Kidney (tissue), 14 donors: ENCODE results near the gene CHAT. TPM values are rescaled to one million over a fixed set of nuclear protein-coding genes. Genes with fewer than 3 reads are reported as not detected.

Experiments used
- DNase-seq, 5 donors: peaks; one replicate each; pipeline ENCODE4 v3.0.0-alpha.2; 2013 to 2020
- FAIRE-seq: peaks from 2 replicates; lab custom pipeline; 2012; peaks lifted over from hg19 to GRCh38; lab: Jason Lieb, UNC
- H3K27ac ChIP-seq, 2 donors: one replicate each; pipeline ENCODE4 v1.7.0; 2013; ENCODE audit warnings: low read depth in 2 of 2, low read length in 2 of 2, inconsistent platforms in 1 of 2
- H3K27me3 ChIP-seq: one replicate; pipeline ENCODE4 v1.7.1; 2013; ENCODE audit warnings: low read length, inconsistent platforms; ENCODE audit not compliant: control insufficient read depth, insufficient read depth
- H3K36me3 ChIP-seq, 3 donors: one replicate each; pipeline versions ENCODE4 v1.7.0 to v1.7.1; 2013; ENCODE audit warnings: low read length in 3 of 3, control low read depth in 1 of 3, inconsistent platforms in 1 of 3; ENCODE audit not compliant: insufficient read depth in 3 of 3, control insufficient read depth in 2 of 3
- H3K4me1 ChIP-seq, 3 donors: one replicate each; pipeline versions ENCODE4 v1.7.0 to v1.7.1; 2013; ENCODE audit warnings: low read length in 3 of 3, inconsistent platforms in 1 of 3, low read depth in 1 of 3; ENCODE audit not compliant: control insufficient read depth in 2 of 3, insufficient read depth in 2 of 3
- H3K4me3 ChIP-seq, 3 donors: one replicate each; pipeline versions ENCODE4 v1.7.0 to v1.8.1; 2013; ENCODE audit warnings: low read length in 3 of 3, control low read depth in 1 of 3, inconsistent platforms in 1 of 3
- H3K9ac ChIP-seq, 3 donors: one replicate each; pipeline versions ENCODE4 v1.7.0 to v1.7.1; 2013; ENCODE audit warnings: low read length in 3 of 3, control low read depth in 1 of 3, inconsistent platforms in 1 of 3
- H3K9me3 ChIP-seq, 3 donors: one replicate each; pipeline versions ENCODE4 v1.7.0 to v1.7.1; 2013; ENCODE audit warnings: low read length in 3 of 3, control low read depth in 1 of 3, inconsistent platforms in 1 of 3; ENCODE audit not compliant: control insufficient read depth in 2 of 3, insufficient read depth in 1 of 3
- CTCF ChIP-seq: IDR thresholded peaks from 3 replicates; pipeline ENCODE4 v1.5.1; 2012; ENCODE audit warnings: mild to moderate bottlenecking, moderate library complexity, borderline replicate concordance; ENCODE audit not compliant: insufficient read depth; ENCODE audit errors: extremely low read depth
- intact Hi-C: fragments of 100-400 bp; cut with DNase I; formaldehyde crosslinking; loops from one replicate; pipeline ENCODE4 v1.11.1; 2022
- polyA plus RNA-seq: library from polyadenylated mRNA; stranded (reverse); fragments of 350-450 nt; fragmentation: Illumina TruSeq; extraction: RNeasy Lipid Tissue Mini Kit (QIAGEN cat#74804); gene quantifications from one replicate; pipeline ENCODE4 v1.2.3, GENCODE V29; 2014; ENCODE audit warnings: low read depth, low replicate concordance; ENCODE audit not compliant: insufficient read depth
- total RNA-seq: library from RNA; stranded (reverse); fragmentation: NEBNext Ultra II Directional; extraction: Animal tissue kit (Norgen Biotek cat#: 25700); gene quantifications from one replicate; pipeline ENCODE4 v1.2.1, GENCODE V29; 2021
- donor health status: control.
- donor health status: control.
- donor health status: control.
- donor health status: control.
- donor health status: control.
- donor health status: DM: yes; HTN: yes; CAD: no.
- donor health status: Normal renal cell carcinoma (clear cell type).

The CHAT gene
- total and polyA plus RNA-seq, 2 donors from 2014 or later: not detected

GRCh38 chr10:49575489-49576072 lies 38.3 kb upstream of the CHAT start:
- H3K9ac ChIP-seq: no peak overlapping the region
- H3K4me3 ChIP-seq: no peak overlapping the region
- no peak for FAIRE-seq
- H3K27ac ChIP-seq: no peak overlapping the region
- H3K9me3 ChIP-seq: no peaks in the 10 kb centered on the region
- no peak for DNase-seq
- no peaks in the 10 kb centered on the region for H3K27me3 ChIP-seq
- TF ChIP-seq CTCF: no peak
- H3K4me1 ChIP-seq: no peaks in the 10 kb centered on the region
- intact Hi-C loops: no loop called here
- H3K36me3 ChIP-seq: no peaks in the 10 kb centered on the region

GRCh38 chr10:49577182-49577925 lies 36.5 kb upstream of the CHAT start:
- H3K4me1 ChIP-seq: no peaks in the 10 kb centered on the region
- no peak overlapping the region for H3K4me3 ChIP-seq
- FAIRE-seq (no peak), DNase-seq (no peak)
- H3K9ac ChIP-seq: no peak overlapping the region
- TF ChIP-seq CTCF: no peak
- H3K27ac ChIP-seq: no peak overlapping the region
- intact Hi-C loops: no loop called here
- no peaks in the 10 kb centered on the region for H3K36me3 ChIP-seq
- H3K9me3 ChIP-seq: no peaks in the 10 kb centered on the region
- no peaks in the 10 kb centered on the region for H3K27me3 ChIP-seq

GRCh38 chr10:49578392-49578791 lies 35.4 kb upstream of the CHAT start:
- no peak for TF ChIP-seq CTCF
- H3K4me1 ChIP-seq: no peaks in the 10 kb centered on the region
- H3K9me3 ChIP-seq: no peaks in the 10 kb centered on the region
- FAIRE-seq (no peak), DNase-seq (no peak)
- H3K36me3 ChIP-seq: no peaks in the 10 kb centered on the region
- intact Hi-C loops: no loop called here
- no peak overlapping the region for H3K27ac ChIP-seq
- H3K9ac ChIP-seq: no peak overlapping the region
- no peak overlapping the region for H3K4me3 ChIP-seq
- H3K27me3 ChIP-seq: no peaks in the 10 kb centered on the region
